GM12892 (cell line): ENCODE data around the gene TLR6.

Experiments used
- POLR2A ChIP-seq: IDR thresholded peaks from 2 replicates; pipeline ENCODE4 v1.6.1; 2011; ENCODE audit warnings: low read depth, low read length, control low read depth
- POLR2AphosphoS5 ChIP-seq: IDR thresholded peaks from 2 replicates; pipeline ENCODE4 v1.6.1; 2011; ENCODE audit warnings: low read depth, low read length, control low read depth
- TAF1 ChIP-seq: IDR thresholded peaks from 2 replicates; pipeline ENCODE4 v1.6.1; 2011; ENCODE audit warnings: low read depth, mild to moderate bottlenecking, control low read depth, low read length, borderline replicate concordance

GRCh38 chr4:38889143-38889542, 32.5 kb upstream of the TLR6 start:
- no peak for TF ChIP-seq POLR2AphosphoS5
- TF ChIP-seq POLR2A, result no peak
- no peak for TF ChIP-seq TAF1
